H1 (cell line): ENCODE results near the gene SRGAP3. TPM values are rescaled to one million over a fixed set of nuclear protein-coding genes. Genes with fewer than 3 reads are reported as not detected.

Source experiments
- USF2 ChIP-seq: IDR thresholded peaks from 2 replicates; pipeline ENCODE4 v1.6.1; 2011; ENCODE audit warnings: low read length, improper control_type of control experiment
- polyA plus RNA-seq, 7 experiments: library from polyadenylated mRNA; depleted of rRNA in 3 of 7; stranded (reverse) in 5 of 7; unstranded in 2 of 7; fragments of >200 nt in 5 of 7; fragments of 200-250 nt in 2 of 7; gene quantifications; 1 replicate in 5 of 7; 2 replicates in 1 of 7; 4 replicates in 1 of 7; pipeline versions ENCODE4 v1.2.1 to v1.2.3, GENCODE V29; 2011 to 2013; ENCODE audit warnings: missing spikeins in 2 of 7, mixed read lengths in 2 of 7
- total RNA-seq: library from RNA; stranded (reverse); fragmentation: NEBNext Ultra II Directional; extraction: Animal tissue kit (Norgen Biotek cat#: 25700); gene quantifications from 2 replicates; pipeline ENCODE4 v1.2.1, GENCODE V29; 2021

The SRGAP3 gene
- total and polyA plus RNA-seq, 2 of the 8 experiments (the other 6 are each of a cell fraction or from before 2014, with no cell fraction given) = 5.8 to 11.4 TPM

- TF ChIP-seq USF2 = no peak
Observed at GRCh38 chr3:9133656-9134055, 115.8 kb downstream of the SRGAP3 start (continued).
